ENCODE results near the gene XPO5.
"Not testable (repeated sequence)": the region's sequence is repeated elsewhere in the genome, so short reads cannot be mapped to it uniquely, and the experiment has no call there.

XPO5 gene

GRCh38 chr6:43516697-43517504 is 58.9 kb downstream of the XPO5 start, which contains the start of the genes POLR1C and YIPF3:
Gene POLR1C (plus strand): TSS chr6:43517089. CDS start chr6:43517110, 21 bp downstream.
Gene YIPF3 (minus strand): TSS chr6:43516926. CDS start chr6:43516807, 119 bp downstream.
- DNase-seq, result peak; percentile 97 to 100

- DNase-seq, result no peak
These were observed 59.5 kb downstream of the XPO5 start for GRCh38 chr6:43516367-43516696.

- no peak for DNase-seq
These were observed 60.0 kb downstream of the XPO5 start for GRCh38 chr6:43515808-43516207.

GRCh38 chr6:43511824-43512415 is 63.9 kb downstream of the XPO5 start:
- DNase-seq, result no peak

GRCh38 chr6:43510827-43511163 is 65.0 kb downstream of the XPO5 start:
- no peak for DNase-seq

GRCh38 chr6:43509984-43510826 is 65.6 kb downstream of the XPO5 start, which contains the start of gene LRRC73:
Gene LRRC73 (minus strand): TSS chr6:43510346. CDS start chr6:43509785, 561 bp downstream.
- peak; percentile 52 to 86 for DNase-seq

DNA sequence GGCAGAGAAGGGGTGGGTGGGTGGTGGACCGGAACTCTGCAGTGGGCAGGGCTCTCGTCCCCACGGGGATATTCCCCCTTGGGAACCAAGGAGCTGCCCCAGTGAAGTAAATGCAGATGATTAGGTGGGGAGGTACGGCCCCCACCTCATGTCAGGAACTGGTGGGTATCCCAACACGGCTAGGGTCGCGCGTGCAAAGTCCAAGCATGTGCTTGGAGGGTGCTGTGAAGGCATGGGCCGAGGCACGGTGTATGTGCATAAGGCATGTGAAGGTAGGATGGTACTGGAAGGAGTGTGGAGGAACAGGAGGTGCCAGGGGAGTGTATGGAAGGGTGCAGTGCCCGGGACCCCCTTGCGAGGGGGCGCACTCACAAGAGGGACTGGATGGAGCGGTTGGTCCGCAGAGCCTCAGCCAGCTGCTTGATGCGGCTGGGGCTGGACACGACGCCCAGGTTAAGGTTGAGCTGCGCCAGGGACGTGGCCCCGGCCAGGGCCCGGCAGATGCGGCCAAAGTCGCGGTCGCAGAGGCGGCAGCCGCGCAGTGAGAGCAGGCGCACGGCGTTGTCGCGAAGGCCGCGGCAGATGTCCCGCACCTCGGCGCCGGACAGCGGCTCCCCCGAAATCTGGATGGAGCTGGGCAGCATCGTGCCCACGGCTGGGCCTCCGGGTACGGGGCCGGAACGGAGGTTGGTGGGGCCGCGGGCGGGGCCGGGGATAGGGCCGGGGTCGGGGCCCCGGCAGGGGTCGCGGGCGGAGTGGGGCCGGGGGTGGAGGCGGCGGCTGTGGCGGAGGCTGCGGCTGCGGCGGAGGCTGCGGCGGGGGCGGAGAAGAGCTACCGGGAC is 66.5 kb downstream of the XPO5 start:
- DNase-seq, result no peak

GRCh38 chr6:43508481-43509141 is 67.2 kb downstream of the XPO5 start:
- DNase-seq, result no peak

DNA sequence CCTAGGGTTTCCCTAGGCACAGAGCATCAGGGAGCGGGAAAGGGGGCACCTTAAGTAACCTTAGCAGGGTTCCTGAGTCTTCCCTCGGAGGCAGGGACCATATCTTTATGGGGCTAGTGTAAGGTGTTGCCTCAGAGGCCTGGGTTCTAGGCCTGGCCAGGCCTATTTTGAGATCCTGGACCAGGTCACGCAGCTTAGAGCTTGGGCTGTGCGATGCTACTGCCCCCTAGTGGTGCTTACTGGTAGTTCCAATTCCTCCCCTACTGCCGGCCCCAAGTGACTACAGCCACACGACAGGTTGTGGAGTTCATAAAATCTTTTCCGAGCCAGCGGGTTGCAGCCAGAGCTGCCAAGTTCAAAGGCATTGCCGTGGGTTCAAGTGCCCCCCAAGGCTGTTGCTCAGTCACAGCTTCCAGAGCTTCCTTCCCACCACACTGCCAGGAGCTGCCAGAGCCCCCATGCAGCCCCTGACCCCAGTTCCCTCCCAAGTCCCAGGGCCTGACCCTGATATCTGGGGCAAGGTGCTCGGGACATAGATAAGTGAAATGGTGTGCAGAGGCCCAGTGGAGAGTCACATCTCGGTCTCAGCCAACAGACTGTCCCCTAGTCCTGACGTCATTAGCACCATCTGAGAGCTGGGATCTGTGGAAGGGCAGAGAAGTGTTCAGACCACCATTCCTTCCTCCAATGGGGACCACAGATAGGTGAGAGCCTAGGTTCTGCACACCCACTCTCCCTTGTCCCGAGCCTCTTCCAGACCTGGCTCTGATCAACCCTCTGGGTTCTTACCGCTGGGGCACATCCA is 69.0 kb downstream of the XPO5 start:
- peak; percentile 64 to 97 for DNase-seq

GRCh38 chr6:43506171-43506570 is 69.7 kb downstream of the XPO5 start:
- no peak for DNase-seq

DNA sequence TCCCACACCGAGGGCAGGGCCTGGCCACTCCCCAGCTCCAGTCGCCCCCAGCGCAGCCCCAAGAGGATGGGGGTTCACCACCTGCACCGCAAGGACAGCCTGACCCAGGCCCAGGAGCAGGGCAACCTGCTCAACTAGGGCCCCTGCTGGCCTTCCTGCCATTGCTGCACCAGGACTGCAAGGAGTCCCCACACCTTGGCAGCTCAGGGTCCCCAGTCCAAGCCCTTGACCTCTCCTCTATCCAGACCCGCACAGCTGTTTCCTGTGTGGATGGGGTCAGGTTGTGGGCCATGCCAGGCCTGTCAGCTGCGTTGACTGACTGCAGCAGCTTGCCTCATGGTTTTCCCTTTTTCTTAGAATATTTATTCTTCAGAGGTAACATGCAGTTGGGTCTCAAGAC is 70.1 kb downstream of the XPO5 start:
- DNase-seq, result no peak

DNA sequence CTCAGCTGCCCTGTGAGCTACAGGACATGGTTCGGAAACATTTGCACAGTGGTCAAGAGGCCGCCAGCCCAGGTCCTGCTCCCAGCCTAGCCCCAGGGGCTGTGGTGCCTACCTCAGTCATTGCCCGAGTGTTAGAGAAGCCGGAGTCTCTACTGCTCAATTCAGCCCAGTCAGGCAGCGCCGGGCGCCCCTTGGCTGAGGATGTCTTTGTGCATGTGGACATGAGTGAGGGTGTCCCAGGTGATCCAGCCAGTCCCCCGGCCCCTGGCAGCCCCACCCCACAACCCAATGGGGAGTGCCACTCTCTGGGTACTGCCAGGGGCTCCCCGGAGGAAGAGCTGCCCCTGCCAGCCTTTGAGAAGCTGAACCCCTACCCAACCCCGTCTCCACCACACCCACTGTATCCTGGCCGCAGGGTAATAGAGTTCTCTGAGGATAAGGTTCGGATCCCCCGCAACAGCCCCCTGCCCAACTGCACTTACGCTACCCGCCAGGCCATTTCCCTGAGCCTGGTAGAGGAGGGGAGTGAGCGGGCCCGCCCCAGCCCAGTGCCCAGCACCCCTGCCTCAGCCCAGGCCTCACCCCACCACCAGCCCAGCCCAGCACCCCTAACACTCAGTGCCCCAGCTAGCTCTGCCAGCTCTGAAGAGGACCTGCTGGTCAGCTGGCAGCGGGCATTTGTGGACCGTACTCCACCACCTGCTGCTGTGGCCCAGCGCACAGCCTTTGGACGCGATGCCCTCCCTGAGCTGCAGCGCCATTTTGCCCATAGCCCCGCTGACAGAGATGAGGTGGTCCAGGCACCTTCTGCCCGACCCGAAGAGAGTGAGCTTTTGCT is 70.9 kb downstream of the XPO5 start:
- DNase-seq, result no peak

DNA sequence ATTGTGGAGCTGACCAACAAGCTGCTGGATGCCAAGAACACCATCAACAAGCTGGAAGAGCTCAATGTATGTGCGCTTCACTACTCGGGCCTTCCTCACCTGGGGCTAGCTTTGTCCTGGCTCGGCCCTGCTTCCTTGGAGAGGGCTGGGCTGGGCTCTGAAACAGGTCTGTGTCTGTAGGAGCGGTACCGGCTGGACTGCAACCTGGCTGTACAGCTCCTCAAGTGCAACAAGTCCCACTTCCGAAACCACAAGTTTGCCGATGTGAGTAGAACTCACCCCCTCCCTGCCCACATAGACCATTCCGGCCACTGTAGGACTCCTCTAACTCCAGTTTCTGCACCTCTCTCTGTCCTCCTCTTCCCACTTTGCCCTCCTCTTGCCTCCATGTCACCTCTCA is 72.4 kb downstream of the XPO5 start:
- no peak for DNase-seq

DNA sequence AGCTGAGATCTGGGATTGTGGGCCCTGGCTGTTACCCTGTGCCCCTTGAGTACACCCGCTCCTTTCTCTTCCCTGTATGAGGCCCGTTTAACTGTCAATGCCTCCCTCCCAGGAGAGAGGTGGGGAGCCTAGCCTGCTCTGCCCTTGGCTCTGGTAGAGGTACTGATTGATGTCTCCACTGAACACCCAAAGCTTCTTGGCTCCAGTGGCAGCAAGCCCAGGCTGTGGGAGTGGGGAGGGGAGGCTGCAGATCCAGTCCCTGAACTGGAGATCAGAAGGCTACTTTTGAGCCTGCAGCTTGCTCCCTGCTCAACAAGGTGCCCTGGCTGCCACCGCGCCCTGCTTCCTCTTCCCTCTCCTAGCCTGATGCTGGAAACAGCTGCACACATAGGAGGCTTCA is 73.2 kb downstream of the XPO5 start:
- no peak for DNase-seq

DNA sequence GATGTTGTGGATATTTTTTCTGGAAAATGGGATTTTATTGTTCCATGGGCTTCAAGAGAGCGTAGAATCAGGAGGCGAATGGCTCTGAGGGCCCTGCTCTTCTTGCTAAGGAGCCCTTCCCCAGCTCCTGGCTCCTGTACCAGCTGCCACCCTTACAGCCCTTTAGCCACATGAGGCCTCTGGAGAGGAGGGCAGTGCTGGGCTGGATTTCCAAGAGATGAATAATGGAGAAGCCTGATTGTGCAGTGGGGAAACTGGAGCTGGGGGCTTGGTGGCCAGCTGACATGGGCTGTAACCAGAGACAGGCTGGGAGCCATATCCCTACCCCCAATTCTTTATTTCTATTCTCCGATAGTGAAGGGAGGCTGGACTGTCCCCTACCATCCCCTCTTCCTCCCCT is 74.9 kb downstream of the XPO5 start:
- DNase-seq, result no peak

DNA sequence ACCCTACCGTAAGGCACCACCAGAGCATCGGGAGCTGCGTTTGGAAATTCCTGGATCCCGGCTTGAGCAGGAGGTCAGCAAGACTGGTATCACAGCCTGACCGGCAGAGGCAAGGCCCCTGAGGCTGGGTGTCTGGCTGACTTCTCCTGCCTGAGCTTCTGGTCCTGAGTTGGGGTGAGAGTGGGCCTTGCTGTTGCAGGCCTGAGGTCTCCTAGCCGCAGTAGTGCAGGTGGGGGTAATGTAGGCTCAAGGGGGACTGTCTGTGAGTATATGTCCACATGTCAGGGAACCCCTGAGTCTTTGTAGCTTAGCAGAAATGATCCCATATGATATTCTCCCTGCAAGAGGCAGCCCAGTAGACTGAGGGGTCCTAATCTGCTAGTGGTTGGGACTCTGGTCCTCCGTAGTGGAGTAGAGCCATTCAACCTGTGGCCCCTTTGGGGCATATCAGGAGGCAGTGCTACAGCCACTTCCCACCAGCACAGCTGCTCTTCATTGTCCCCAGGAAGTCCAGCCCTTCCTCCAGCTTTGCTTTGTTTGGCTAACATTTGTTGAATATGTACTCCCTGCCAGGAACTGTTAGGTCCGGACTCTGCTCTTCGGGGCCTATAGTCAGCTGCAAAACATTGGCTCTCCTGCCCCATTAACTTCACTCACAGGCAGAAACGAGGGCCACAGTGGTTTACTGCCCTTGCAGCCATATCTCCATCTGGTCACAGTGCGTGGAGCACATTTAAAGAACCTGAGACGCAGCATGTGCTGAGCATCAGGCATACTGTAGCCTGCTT is 76.6 kb downstream of the XPO5 start:
- DNase-seq, result no peak

GRCh38 chr6:43498291-43498690 is 77.5 kb downstream of the XPO5 start:
- not testable (repeated sequence) for DNase-seq

DNA sequence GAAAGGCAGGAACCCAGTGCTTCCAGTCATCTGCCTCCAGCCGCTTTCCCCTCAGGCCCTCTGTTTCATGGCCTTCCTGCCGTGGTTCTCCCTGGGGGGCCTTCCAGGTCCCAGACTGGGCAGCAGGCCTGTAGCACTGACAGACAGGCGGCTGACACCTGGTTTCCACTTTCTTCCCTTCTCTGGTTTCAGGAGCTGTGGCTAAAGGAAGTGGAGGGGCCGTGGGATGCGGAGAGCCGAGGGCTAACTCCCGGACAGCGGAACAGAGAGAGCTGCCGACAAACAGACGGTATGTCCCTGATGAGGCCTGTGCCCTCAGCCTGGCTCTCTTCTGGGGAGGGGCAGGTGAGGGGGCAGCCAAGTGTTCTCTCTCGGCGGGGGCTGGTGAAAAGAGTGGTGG is 78.1 kb downstream of the XPO5 start:
- DNase-seq, result no peak

- no peak for DNase-seq
These were observed 78.8 kb downstream of the XPO5 start for GRCh38 chr6:43497129-43497396.

Data from inflammatory macrophage treated with lipopolysaccharide for 1 hour (primary cell).